Activated CD8-positive, alpha-beta T cell treated with anti-CD3 and anti-CD28 coated beads for 36 hours (primary cell): ENCODE results near the gene RAB11B. TPM values are rescaled to one million over a fixed set of nuclear protein-coding genes. Genes with fewer than 3 reads are reported as not detected.

Experiments used
- ATAC-seq: fragments of 200-7000 bp; cut with Tn5 transposase; one replicate; pipeline ENCODE4 v1.10.0; 2021; ENCODE audit warnings: mild to moderate bottlenecking, moderate library complexity
- CTCF ChIA-PET: fragments of 350-600 bp; sonication (Branson Sonifier 250); formaldehyde crosslinking; loops from one replicate; lab custom pipeline; 2021; ENCODE audit warnings: antibody characterized with exemption; lab: Charles Lee
- POLR2A ChIA-PET: fragments of 350-600 bp; sonication (Branson Sonifier 250); formaldehyde crosslinking; loops from one replicate; lab custom pipeline; 2021; ENCODE audit warnings: antibody characterized with exemption; lab: Charles Lee
- DNase-seq: peaks from one replicate; pipeline ENCODE4 v3.0.0-alpha.2; 2020
- H3K27ac Mint-ChIP-seq: one replicate; pipeline ENCODE4 v1.8.0; 2021; ENCODE audit warnings: mild to moderate bottlenecking, mixed read lengths
- H3K27me3 Mint-ChIP-seq: one replicate; pipeline ENCODE4 v1.8.0; 2021; ENCODE audit warnings: mixed read lengths
- H3K36me3 Mint-ChIP-seq: one replicate; pipeline ENCODE4 v1.8.0; 2021; ENCODE audit warnings: low read depth, mixed read lengths
- H3K4me1 Mint-ChIP-seq: one replicate; pipeline ENCODE4 v1.8.0; 2021; ENCODE audit warnings: low read depth, mixed read lengths
- H3K4me3 Mint-ChIP-seq: one replicate; pipeline ENCODE4 v1.8.0; 2021; ENCODE audit warnings: mild to moderate bottlenecking, moderate library complexity, mixed read lengths
- H3K9me3 Mint-ChIP-seq: one replicate; pipeline ENCODE4 v1.8.0; 2021; ENCODE audit warnings: mixed read lengths
- intact Hi-C: fragments of 100-400 bp; cut with micrococcal nuclease; formaldehyde crosslinking; loops from one replicate; pipeline ENCODE4 v1.10.0; 2022
- total RNA-seq, 2 experiments: library from RNA; stranded (reverse); gene quantifications; one replicate each; pipeline ENCODE4 v1.2.3, GENCODE V29; 2021
- TF ChIP-seq, protein P1 (sequence below): fragments of 200-600 bp; IDR thresholded peaks from one replicate; pipeline ENCODE4 v1.8.0; 2022; ENCODE audit warnings: antibody characterized with exemption, mild to moderate bottlenecking

Gene RAB11B
- total RNA-seq, 2 experiments from 2014 or later, result 74.3 to 77.4 TPM

DNA sequence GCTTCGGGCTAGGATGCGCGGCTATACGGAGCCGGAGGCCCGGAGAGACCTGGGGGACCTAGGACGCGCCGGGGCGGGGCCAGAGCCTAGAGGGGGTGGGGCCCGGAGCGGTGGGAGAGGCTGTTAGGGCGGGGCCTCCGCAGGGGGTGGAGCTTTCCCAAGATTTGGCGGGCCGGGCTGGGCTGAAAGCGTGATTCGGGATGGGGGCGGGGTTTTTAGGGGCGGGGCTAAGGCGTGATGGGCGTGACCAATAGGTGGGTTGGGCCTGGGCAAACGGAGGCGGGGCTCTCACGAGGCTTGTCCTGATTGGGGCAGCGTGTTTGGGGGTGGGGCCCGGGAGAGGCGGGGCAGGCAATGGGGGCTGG is 439 bp downstream of the RAB11B start:
- TF ChIP-seq, protein P1, sequence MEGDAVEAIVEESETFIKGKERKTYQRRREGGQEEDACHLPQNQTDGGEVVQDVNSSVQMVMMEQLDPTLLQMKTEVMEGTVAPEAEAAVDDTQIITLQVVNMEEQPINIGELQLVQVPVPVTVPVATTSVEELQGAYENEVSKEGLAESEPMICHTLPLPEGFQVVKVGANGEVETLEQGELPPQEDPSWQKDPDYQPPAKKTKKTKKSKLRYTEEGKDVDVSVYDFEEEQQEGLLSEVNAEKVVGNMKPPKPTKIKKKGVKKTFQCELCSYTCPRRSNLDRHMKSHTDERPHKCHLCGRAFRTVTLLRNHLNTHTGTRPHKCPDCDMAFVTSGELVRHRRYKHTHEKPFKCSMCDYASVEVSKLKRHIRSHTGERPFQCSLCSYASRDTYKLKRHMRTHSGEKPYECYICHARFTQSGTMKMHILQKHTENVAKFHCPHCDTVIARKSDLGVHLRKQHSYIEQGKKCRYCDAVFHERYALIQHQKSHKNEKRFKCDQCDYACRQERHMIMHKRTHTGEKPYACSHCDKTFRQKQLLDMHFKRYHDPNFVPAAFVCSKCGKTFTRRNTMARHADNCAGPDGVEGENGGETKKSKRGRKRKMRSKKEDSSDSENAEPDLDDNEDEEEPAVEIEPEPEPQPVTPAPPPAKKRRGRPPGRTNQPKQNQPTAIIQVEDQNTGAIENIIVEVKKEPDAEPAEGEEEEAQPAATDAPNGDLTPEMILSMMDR, result no peak
- Mint-ChIP-seq H3K9me3 (peaks cover 1% of the 10 kb centered on the region), H3K27ac (peak overlapping the region; percentile 61), H3K27me3 (no peaks in the 10 kb centered on the region), H3K4me3 (peak overlapping the region; percentile 94), H3K4me1 (peaks cover 31% of the 10 kb centered on the region), H3K36me3 (peaks cover 5% of the 10 kb centered on the region)
- ATAC-seq (peak; percentile 72), DNase-seq (peak; percentile 96)
- ChIA-PET CTCF (interaction anchor here (0.7 to 7.5 kb wide), 7 partner anchors 13 to 190 kb away, joined by 3 to 66 read pairs (median 3); partner anchors contain the start of gene MARCHF2), POLR2A (interaction anchor here (1.3 to 2.5 kb wide), 4 partner anchors 15 to 47 kb away, joined by 4 to 7 read pairs (median 5); partner anchors contain the start of gene KANK3)
- intact Hi-C loops, result loop anchor here (5.0 kb wide), 1 partner anchor 38 kb away; no protein-coding TSS in a partner anchor

DNA sequence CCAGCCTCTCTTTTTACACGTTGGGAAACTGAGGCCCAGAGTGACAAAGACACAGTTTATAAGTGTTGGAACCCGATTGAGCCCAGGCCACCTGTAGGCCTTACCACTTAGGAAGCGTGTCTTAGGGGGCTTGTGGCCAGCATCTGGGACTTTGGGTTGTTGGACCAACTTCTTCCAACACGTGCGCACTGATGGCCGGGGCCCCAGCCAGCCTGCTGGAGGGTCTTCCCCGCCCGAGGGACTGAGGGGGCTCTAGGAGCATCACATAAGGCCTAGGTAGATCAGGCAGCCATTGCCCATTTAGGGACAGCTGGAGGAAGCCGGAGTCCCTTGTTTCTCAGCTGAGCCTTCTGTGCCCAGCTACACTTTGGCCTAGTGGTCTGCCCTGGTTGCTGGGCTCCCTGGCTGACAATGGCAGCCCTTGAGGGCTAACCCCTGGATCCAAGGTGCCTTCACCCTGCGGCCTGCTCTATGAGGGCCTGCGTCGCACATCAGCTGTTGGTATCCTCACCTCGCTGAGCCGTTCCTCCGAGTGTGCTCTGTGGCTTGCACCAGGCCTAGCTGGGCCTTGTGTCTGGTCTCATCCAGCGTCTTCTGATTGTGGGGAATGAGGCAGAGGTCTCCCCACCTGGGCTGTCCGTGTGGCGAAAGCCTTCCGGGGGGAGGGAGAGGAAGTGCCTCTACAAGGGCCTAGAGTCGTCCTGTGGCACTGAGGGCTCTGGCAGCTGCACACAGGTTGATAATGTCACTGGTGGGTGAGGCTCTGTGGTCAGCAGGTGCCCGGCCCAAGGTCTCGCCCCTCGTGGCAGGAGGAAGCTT is 1.2 kb downstream of the RAB11B start:
- ATAC-seq (no peak), DNase-seq (no peak)
- CTCF ChIA-PET, result interaction anchor here (1.4 to 7.5 kb wide), 4 partner anchors 14 to 189 kb away, joined by 3 to 66 read pairs (median 5); partner anchors contain the start of gene MARCHF2
- H3K27ac Mint-ChIP-seq, result peak overlapping the region; percentile 80
- H3K4me1 Mint-ChIP-seq, result peaks cover 36% of the 10 kb centered on the region
- H3K36me3 Mint-ChIP-seq, result peaks cover 4% of the 10 kb centered on the region
- H3K4me3 Mint-ChIP-seq, result peak overlapping the region; percentile 94
- intact Hi-C loops, result loop anchor here (5.0 kb wide), 1 partner anchor 39 kb away; no protein-coding TSS in a partner anchor
- TF ChIP-seq, protein P1, result no peak
- POLR2A ChIA-PET, result interaction anchor here (0.8 to 2.5 kb wide), 5 partner anchors 14 to 70 kb away, joined by 4 to 7 read pairs (median 5); partner anchors contain the start of genes KANK3, NDUFA7 and RPS28
- H3K9me3 Mint-ChIP-seq, result peaks cover 1% of the 10 kb centered on the region
- H3K27me3 Mint-ChIP-seq, result no peaks in the 10 kb centered on the region

DNA sequence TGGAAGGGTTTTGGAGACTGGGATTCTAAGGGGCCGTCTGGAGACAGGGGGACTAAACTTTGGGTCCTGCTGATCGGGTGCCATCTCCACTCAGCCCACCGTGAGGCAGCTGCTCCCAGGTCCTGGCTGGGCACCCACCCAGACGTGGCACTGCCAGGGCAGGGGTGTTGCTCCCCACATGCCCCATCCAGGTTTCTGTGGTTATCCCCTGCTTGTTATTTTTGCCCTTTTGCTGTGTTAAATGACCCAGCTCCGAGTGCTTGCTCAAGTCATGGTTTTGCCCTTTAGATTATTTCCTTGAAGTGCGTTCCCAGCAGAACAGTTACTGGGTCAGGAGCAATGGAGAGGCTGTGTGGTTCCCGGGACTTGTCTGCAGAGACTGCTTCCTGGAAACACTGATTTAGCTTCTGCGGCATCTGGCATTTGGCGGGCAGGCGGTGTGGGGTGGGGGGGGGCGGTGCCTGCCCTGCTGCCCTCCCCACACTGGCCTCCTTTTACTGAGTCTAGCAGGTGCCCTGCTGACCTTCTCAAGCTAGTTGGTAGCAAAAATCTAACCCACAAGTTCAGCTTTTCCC is 1.9 kb downstream of the RAB11B start:
- TF ChIP-seq, protein P1, result no peak
- CTCF ChIA-PET, result interaction anchor here (1.2 to 7.5 kb wide), 3 partner anchors 14 to 38 kb away, joined by 3 to 66 read pairs (median 3); partner anchors contain the start of gene MARCHF2
- no peaks in the 10 kb centered on the region for H3K9me3 Mint-ChIP-seq
- POLR2A ChIA-PET, result interaction anchor here (0.6 to 2.5 kb wide), 3 partner anchors 21 to 71 kb away, joined by 3 to 7 read pairs (median 5); partner anchors contain the start of genes MARCHF2, NDUFA7 and RPS28
- H3K27me3 Mint-ChIP-seq, result no peaks in the 10 kb centered on the region
- peaks cover 4% of the 10 kb centered on the region for H3K36me3 Mint-ChIP-seq
- H3K4me1 Mint-ChIP-seq, result peaks cover 42% of the 10 kb centered on the region
- peak overlapping the region; percentile 80 for H3K27ac Mint-ChIP-seq
- intact Hi-C loops, result loop anchor here (5.0 kb wide), 1 partner anchor 40 kb away; no protein-coding TSS in a partner anchor
- H3K4me3 Mint-ChIP-seq, result peak overlapping the region; percentile 46
- DNase-seq (no peak), ATAC-seq (no peak)

DNA sequence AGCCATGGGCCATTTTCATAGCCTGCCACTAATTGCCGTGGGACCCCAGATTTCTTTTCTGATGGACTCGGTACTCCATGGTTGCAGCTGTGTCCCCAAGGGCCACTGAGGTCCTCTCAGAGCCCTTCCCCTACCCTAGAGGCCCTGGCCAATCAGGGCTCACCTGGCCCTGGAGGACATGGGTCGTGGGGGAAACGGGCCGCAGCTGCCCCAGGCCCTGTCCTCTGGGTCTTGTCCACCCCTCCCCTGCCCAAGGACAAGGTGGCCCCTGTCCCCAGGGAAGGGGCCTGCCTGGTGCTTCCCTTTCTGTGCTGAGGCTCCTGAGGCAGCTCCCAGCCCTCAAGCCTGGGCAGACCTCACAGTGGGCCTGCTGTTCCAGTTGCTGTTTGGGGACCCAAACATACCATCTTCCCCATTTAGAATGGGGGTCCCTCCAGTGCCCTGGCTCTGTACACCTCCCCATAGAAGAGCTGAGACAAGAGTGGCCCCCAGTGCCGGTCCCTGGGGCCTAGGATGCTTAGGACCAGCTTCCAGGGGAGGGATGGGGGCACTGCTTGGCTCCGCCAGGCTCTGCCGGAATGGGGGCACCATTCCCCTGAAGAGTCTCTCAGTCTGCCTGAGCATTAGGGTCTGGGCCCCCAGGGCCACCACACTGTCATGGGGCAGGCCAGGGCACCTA is 3.2 kb downstream of the RAB11B start:
- DNase-seq (no peak), ATAC-seq (no peak)
- ChIA-PET POLR2A (interaction anchor here (0.7 to 1.6 kb wide), 3 partner anchors 16 to 72 kb away, joined by 3 to 5 read pairs (median 3); partner anchors contain the start of genes NDUFA7 and RPS28), CTCF (interaction anchor here (0.6 to 7.5 kb wide), 4 partner anchors 20 to 188 kb away, joined by 3 to 66 read pairs (median 4); partner anchors contain the start of gene MARCHF2)
- Mint-ChIP-seq H3K27ac (peak overlapping the region; percentile 30), H3K4me3 (no peak overlapping the region), H3K27me3 (no peaks in the 10 kb centered on the region), H3K4me1 (peaks cover 43% of the 10 kb centered on the region), H3K36me3 (peaks cover 2% of the 10 kb centered on the region), H3K9me3 (no peaks in the 10 kb centered on the region)
- intact Hi-C loops, result loop anchor here (5.0 kb wide), 1 partner anchor 41 kb away; no protein-coding TSS in a partner anchor
- TF ChIP-seq, protein P1, result no peak
